NCI-H1105 (cell line): ENCODE data around the gene VPS35L.
A peak's percentile ranks its signal among the peaks of the same experiment; 100 is the strongest.
"Not testable (repeated sequence)": the region's sequence is repeated elsewhere in the genome, so short reads cannot be mapped to it uniquely, and the experiment has no call there.

ENCODE experiments used
- DNase-seq: peaks from one replicate; lab custom pipeline; 2025; lab: John Stamatoyannopoulos, UW

Gene VPS35L

DNA sequence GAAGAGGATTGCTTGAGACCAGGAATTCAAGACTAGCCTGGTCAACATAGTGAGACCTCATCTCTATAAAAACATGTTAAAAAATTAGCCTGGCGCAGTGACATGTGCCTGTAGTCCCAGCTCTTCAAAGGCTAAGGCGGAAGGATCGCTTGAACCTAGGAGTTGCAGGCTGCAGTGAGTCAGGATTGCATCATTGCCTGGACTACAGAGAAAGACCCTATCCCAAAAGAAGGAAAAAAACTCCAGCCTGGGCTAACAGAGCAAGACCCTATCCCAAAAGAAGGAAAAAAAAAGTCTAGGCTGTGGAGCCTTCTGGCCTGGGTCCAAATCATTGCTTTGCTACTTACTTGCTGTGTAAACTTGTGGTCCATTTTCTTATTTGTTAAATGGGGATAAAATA lies 26.8 kb upstream of the VPS35L start:
- DNase-seq: no peak

DNA sequence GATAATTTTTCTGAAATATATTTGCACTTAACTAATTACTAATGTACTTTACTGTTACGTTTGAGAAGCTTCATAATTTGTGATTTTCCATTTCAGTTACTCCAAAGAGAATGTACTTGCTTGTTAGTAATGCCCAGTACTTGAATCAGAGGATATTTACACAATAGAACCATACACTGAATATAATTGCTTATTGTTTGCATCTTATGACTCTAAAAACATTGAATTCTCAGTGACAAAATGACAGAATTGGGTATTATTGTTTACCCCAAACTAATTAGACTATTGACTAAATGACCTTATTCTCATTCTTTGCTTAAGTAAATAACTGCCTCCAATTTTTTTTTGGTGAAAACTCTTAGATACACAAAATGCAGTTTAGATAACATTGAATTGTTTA lies 22.9 kb upstream of the VPS35L start:
- DNase-seq: no peak

DNA sequence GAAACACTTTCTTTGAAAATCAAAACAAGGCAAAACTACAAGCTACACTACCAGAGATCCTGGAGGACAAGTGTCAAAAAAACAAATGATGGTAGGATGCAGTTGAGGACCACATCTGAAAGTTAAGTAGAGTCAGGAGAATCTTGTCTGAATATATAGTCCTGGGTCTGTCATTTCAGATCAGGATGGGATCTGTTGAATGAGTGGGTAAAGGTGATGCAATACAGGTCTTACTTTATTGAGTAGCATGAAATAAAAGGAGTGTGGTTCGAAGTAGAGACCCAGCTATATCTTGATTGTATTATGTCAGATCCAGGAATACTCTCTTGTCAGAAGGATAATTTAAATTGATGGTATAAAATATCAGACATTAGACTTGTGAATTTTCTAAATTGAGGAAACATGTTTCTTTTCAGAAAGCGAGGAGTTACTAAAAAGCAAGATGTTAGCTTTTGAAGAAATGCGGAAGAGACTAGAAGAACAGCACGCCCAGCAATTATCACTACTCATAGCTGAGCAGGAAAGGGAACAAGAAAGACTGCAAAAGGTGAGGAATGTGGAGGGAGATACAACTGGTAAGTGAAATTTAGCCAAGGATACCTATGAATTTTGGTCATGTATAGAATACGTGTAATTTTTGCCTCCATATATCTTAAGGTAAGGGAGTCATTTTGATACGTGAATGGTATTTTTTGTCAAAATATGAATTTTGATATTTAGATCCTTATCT lies 15.1 kb upstream of the VPS35L start:
- DNase-seq: no peak

DNA sequence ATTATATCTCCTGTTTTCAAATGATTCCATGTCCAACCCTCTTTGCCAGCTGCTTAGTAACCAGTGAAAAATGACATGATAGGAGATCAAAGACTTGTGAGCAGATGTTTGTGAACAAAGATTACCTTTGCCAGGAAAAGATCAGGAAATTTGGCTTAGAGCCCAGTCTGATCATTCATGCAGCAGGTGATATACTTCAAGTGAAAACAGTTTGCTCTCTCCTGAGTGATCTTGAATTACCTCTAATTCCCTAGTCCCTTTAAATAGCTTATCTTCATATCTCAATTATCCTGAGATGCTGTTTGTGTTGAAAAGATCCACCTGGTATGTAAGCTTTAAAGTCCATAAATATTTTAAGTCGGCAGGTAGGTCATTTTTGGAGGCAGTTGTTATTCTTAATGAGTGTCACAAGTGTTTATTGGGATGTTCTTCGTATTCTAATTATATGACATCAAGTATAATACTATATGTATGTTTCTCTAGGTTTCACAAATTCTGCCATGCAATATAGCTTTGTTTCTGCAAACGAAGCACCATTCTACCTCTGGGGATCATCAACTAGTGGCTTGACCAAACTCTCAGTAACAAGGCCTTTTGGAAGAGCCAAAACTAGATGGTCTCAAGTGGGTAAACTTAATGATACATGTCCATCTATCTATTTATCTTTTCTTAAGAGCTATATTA lies 13.2 kb upstream of the VPS35L start:
- DNase-seq: peak; percentile 85

DNA sequence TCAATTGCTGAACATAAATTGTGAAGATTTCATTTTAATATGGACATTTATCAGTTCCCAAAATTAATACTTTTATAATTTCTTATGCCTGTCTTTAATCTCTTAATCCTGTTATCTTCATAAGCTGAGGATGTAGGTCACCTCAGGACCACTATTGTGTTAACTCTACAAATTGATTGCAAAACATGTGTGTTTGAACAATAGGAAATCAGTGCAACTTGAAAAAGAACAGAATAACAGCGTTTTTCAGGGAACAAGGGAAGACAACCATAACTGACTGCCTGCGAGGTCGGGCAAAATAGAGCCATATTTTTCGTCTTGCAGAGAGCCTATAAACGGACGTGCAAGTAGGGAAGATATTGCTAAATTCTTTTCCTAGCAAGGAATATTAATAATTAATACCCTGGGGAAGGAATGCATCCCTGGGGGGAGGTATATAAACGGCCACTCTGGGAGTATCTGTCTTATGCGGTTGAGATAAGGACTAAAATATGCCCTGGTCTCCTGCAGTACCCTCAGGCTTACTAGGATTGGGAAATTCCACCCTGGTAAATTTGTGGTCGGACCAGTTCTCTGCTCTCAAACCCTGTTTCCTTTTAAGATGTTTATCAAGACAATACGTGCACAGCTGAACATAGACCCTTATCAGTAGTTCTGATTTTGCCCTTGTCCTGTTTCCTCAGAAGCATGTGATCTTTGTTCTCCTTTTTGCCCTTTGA lies 12.1 kb upstream of the VPS35L start:
- DNase-seq: not testable (repeated sequence)

DNA sequence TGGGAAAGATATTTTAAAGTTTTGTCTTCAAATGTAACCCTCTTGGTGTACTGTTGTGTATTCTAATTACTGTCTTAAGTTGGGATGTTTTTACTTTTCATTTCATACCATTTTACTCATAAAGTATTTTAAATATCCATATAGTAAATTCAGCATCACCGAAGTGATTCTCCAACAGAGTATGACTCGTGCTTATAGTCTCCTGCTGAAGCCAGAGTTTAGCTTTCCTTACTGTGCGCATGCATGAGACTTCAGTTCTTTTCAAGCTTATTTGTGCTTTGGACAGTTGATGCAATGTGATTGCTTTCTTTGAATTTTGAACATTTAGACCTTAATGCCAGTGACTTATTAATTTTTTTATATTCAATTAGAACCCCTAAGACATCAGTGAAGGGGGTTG lies 7.4 kb upstream of the VPS35L start:
- no peak for DNase-seq

DNA sequence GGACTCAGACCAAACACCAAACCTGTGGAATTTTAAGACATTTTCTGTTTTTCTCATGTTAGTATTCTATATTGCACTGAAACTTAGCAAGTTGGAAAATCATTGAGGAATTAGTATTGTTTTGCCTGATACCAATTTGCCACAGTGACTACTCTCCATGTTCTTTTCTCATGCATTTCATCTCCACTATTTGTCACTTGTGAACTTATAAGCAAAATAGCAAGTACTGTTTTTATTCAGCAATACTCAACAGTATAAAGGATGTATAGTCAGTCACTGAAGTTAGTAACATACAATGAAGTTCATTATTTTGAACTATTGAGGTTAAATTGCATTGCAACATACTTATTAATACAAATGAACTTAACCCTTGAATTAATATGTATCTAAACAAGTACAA lies 5.8 kb upstream of the VPS35L start:
- DNase-seq: no peak

DNA sequence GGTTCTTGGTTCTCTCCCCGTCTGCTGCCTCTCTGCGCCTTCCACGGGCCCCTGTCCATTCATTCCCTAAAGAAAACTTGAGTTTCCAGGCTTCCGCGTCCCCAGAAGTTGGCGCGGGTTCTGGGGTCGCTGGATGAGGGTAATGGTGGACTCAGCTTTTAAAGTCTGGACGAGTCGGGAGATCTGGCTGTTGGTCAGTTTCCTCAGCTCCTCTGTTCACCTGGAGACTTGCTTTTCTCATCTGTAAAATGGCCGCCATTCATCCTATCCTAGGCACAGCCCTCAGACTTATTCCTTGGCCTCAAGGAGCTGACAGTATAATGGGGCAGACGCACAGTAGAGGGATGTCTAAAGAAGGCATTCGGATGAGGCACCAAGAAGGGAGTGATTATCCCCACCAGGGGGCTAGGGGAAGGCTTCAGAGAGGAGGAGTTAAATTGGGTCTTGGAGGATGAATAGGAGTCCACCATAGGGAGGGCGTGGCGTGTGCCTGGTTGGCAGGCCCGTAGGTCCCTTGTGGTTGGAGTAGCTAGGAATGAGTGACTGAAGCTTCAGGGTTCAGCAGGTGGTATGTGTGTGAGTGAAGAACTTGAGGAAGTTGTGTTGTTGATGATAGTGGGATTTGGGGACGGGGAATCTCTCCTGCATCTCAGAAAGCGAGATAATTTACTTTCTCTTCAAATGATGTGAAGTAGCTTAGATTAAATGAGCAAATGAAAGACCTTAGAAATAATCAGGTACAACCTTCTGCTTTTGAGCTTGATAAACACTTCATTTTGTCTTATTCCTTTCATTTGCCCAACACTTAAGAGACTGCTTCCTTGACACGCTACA lies 652 bp downstream of the VPS35L start:
- no peak for DNase-seq

DNA sequence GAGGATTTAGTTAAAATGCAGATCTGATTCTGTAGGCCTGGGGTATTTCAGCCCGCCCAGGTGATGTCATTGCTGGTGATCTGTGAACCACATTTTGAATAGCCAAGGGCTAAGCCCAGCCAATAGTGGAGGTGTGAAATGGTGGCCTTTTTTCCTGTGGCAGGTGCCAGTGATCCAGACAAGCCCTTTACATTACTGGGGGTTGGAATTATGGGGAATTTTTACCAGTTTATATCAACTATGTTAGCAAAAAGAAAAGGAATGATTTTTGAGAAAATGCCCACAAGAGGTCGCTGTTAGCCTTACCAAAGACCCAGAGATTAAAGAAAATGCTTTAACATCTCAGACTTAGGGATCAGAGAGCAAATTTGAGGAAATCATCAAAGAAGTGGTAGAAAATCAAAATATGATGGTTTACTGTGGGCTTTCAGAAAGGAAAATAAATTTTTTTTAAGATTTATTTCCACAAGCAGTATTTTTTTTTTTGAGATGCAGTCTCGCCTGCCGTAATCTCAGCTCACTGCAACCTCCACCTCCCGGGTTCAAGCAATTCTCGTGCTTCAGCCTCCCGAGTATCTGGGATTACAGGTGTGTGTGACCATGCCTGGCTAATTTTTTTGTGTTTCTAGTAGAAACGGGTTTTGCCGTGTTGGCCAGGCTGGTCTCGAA lies 3.9 kb downstream of the VPS35L start:
- DNase-seq: peak; percentile 15

DNA sequence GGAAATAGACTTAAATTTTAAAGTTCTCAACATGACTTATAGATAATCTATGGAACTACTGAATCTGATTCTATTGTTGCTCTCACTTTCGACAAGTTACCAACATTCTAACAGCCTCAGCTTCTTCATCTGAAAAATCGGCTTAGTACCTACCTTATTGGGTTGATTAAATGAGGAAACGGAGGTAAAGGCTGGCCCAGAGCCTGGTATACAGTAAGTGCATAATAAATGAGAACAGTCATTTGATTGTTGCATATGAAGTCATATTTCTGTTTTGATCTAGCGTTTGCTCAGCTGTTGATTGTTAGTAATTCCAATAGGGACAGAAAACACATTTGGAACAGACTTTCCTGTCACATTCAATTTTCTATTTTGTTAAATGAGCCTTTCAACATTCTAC lies 4.6 kb downstream of the VPS35L start:
- no peak for DNase-seq

DNA sequence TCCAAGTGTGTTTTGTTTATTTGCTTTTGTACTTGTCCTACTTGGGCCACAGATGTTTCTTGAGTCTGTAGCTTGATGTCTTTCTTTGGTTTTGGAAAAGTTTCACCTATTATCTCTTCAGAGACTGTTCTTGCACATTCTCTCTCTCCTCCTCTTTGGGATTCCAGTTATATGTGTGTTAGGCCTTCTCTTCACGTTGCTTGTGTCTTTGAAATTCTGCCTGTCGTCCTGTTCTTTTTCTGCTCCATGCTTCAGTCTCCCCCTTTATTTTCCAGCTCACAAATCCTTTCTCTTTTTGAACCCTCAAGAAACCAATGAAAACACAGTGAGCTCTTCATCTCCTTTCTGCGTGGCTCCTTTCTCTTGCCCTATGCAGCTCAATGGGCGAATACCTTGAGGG lies 7.9 kb downstream of the VPS35L start:
- DNase-seq: no peak

DNA sequence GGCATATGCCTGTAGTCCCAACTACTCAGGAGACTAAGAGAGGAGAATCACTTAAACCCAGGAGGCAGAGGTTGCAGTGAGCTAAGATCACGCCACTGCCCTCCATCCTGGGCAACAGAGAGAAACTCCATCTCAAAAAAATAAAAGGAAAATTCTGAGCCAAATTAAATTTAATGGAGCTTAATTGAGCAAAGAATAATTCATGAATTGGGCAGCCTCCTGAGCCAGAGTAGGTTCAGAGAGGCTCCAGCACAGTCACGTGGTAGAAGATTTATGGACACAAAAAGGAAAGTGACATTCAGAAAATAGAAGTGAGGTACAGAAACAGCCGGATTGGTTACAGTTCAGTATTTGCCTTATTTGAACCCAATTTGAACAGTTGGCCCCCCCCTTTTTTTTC lies 10.9 kb downstream of the VPS35L start:
- no peak for DNase-seq

DNA sequence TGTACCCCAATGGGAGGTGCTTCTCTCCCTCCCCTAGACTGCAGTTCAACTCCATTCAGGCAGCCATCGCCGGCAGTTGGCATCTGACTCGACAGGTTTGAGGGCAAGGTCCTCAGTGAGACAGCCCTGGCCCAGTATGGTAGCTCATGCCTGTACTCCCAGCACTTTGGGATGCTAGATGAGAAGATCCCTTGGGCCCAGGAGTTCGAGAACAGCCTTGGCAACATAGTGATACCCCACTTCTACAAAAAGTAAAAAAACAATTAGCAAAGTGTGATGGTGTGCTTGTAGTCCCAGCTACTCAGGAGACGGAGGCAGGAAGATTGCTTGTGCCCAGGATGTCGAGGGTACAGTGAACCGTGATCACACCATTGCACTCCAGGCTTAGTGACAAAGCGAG lies 12.1 kb downstream of the VPS35L start:
- no peak for DNase-seq

DNA sequence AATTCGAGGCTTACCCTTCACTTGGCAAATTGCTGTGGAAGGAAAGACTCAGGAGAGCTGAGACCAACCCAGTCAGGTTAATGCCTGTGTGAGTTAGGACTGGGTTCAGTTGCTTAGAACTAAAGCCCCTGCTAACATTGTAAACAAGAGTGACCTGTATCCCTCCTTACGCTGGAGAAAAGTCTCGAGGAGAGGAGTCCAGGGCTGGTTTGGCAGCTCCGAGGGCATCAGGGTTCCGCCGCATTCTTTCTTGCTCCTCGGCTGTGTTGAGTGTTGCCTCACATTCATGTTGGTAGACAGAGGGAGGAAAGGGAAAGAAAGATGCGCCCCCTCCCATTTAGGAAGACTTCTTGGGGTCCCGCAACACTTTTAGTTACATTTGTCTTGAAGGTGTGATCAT lies 18.5 kb downstream of the VPS35L start:
- no peak for DNase-seq

DNA sequence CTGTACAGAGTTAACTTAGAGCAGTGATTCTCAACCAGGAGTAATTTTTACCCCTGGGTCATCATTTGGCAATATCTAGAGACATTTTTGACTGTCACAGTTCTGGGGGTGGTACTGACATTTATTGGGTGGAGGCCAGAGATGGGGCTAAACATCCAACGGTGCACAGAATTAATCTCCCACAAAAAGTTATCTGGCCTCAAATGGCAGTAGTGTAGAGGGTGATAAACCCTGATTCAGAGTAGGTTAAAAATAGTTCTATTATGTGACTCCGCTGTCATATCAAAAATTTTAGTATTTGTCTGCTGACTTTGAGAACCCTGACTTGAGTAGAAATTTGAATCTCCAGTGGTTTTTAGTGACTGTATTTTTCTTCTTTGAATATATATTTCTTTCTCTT lies 19.1 kb downstream of the VPS35L start:
- no peak for DNase-seq

DNA sequence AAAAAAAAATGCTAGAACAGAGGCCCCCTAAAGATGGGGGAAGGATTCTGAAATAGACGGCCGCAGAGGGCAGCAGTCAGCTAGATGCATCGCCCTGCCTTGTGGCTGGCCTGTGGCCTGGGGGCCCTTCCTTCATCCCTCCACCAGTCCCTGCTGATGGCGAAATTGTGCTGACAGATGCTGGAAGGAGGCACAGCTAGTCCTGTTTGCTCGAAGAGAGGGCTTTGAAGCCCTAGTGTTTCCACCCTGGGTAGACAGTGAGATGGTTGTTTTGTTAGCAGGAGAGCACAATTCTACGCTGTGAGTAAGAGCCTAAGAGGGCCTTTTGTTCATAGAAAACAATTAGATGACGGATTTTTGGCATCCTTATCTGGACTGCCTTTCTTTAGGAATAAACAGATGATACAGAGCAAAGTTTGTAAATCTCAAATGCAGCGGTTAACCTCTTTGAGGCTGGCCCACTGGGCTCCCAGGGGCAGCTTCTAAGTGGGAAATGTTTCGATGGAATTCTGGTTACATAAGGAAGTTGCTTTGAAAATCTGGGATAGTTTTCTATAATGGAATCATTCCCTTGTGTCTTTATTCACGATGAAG lies 23.0 kb downstream of the VPS35L start:
- no peak for DNase-seq

DNA sequence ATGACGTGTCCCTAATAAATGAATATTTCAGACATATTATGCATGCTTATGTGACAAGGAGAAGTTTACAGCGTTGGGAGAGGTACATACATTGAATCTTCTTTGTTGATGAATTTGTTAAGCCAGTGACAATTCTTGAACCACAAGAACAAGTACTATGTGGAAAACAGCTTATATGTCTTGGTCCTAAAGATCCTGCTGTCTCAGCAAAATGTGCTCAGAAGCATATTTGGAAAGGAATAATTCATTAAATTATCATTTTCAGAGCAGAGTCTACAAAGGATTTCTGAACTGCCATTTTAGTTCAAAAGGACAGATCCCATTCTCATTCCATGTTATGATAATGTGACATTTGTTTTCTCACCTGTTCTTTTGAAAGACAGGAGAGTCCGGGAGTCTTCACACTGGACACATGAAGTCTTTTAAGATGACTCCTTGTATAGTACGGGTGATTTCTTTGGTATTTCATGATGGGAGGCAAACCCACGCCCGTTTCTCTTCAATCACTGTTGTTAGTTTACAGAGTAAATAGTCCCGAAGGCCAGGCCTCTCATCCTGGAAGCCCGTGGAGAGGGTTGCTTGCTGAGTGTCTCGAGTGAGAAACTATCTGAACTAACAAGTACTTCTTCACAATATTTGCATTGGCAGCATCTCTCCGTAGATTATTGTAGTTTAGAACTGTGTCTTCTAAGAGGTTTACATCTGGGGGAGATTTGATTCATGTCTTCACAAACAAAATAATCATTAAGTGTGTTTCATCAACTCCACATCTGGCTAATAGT lies 26.7 kb downstream of the VPS35L start:
- no peak for DNase-seq

DNA sequence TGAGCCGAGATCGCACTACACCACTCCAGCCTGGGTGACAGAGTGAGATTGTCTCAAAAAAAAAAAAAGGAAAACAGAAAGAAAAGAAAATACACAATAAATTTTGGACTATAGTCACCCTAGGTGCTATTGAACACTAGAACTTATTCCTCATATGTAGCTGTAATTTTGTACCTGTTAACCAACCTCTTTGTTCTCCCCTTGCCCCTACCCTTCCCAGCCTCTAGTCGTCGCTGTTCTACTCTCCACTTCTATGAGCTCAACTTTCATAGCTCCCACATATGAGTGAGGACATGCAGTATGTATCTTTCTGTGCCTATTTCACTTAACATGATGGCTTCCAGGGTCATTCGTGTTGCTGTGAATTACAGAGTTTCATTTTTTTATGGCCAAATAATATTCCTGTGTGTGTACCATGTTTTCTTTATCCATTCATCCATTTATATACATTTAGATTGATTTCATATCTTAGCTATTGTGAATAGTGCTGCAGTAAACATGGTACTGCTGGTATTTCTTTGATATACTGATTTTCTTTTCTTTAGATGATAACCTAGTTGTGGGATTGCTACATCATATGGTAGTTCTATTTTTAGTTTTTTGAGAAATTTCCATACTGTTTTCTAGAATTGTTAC lies 28.3 kb downstream of the VPS35L start:
- DNase-seq: no peak

DNA sequence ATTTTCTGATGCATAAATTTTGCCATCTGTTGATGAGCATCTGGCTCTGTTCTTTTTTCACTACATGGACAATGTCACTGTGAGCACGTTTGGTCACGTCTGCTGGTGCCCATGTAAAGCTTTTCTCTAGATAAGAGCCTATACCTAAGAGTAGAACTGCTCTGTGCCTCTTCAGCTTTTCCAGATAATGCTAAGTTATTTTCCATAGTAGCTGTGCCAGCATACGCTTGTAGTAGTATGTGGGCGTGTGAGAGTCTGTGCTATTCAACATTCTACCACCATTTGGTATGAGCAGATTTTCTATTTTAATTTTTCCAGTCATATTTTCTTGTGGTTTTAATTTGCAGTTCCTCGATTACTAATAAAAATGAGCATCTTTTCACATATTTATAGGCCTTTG lies 33.2 kb downstream of the VPS35L start:
- no peak for DNase-seq

DNA sequence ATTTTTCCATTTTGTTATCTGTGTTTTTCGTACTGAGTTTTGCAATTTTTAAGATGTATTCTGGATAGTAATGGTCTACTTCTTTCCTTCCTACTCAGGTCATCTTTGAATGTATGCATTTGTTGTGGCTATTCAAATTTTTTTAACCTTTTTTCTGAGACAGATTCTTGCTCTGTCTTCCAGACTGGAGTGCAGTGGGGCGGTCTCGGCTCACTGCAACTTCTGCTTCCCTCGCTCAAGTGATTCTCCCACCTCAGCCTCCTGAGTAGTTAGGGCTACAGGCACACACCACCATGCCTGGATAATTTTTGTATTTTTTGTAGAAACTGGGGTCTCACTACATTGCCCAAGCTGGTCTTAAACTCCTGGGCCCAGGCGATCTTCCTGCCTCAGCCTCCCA lies 33.6 kb downstream of the VPS35L start:
- DNase-seq: no peak
